ENCODE measurements around the gene FUZ. TPM values are rescaled to one million over a fixed set of nuclear protein-coding genes. Genes with fewer than 3 reads are reported as not detected.

Gene FUZ
- total RNA-seq, 2 donors from 2014 or later: 8.9 to 24.1 TPM

- intact Hi-C loops (cut with DNase I): no loop called here
- H3K9me3 ChIP-seq: no peaks in the 10 kb centered on the region
- ATAC-seq (no peak), DNase-seq (no peak)
- peaks cover 37% of the 10 kb centered on the region for H3K4me1 ChIP-seq
- H3K36me3 ChIP-seq (replicated peaks in 1 of 2; ENCODE audit: insufficient read depth in 1 of 2, low read depth in 2 of 2): no peaks in the 10 kb centered on the region
- no peaks in the 10 kb centered on the region for H3K27me3 ChIP-seq
- TF ChIP-seq CTCF (IDR thresholded peaks at IDR 0.05): no peak
- no peak for TF ChIP-seq POLR2A (IDR thresholded peaks at IDR 0.05)
- H3K27ac ChIP-seq: peak overlapping the region; percentile 75 to 91 (median 82)
- WGBS, 2 donors: 46 to 47% methylated on average over 9 to 11 of the region's 11 CpGs
- H3K4me3 ChIP-seq: peak overlapping the region; percentile 35 to 46
Observed at GRCh38 chr19:49812452-49812996, 568 bp downstream of the FUZ start.

GRCh38 chr19:49811328-49811727 is 1.8 kb downstream of the FUZ start:
- TF ChIP-seq POLR2A (IDR thresholded peaks at IDR 0.05) (no peak), CTCF (IDR thresholded peaks at IDR 0.05) (no peak)
- no peak overlapping the region for H3K4me3 ChIP-seq
- no peak for ATAC-seq
- no peak for DNase-seq
- no peak overlapping the region for H3K27ac ChIP-seq
- intact Hi-C loops (cut with DNase I): no loop called here
- H3K36me3 ChIP-seq (replicated peaks in 1 of 2; ENCODE audit: insufficient read depth in 1 of 2, low read depth in 2 of 2): no peaks in the 10 kb centered on the region
- peaks cover 32% of the 10 kb centered on the region for H3K4me1 ChIP-seq
- H3K9me3 ChIP-seq: no peaks in the 10 kb centered on the region
- no peaks in the 10 kb centered on the region for H3K27me3 ChIP-seq
- 85 to 92% methylated on average over 4 to 6 of the region's 6 CpGs for WGBS, 2 donors

GRCh38 chr19:49809941-49810389 is 3.1 kb downstream of the FUZ start:
- no peak for TF ChIP-seq POLR2A (IDR thresholded peaks at IDR 0.05)
- Histone ChIP-seq H3K27ac (peak overlapping the region; percentile 49 to 79 (median 71)), H3K4me1 (peaks cover 32% of the 10 kb centered on the region), H3K27me3 (no peaks in the 10 kb centered on the region), H3K36me3 (replicated peaks in 1 of 2; ENCODE audit: insufficient read depth in 1 of 2, low read depth in 2 of 2) (no peaks in the 10 kb centered on the region), H3K9me3 (no peaks in the 10 kb centered on the region), H3K4me3 (no peak overlapping the region)
- DNase-seq (no peak), ATAC-seq (no peak)
- intact Hi-C loops (cut with DNase I): no loop called here
- WGBS, 2 donors: 89% methylated on average over 4 to 5 of the region's 5 CpGs

GRCh38 chr19:49809160-49809940 is 3.7 kb downstream of the FUZ start:
- WGBS, 2 donors: 8% methylated on average over 15 to 31 of the region's 50 CpGs
- Histone ChIP-seq H3K9me3 (no peaks in the 10 kb centered on the region), H3K27ac (peak overlapping the region; percentile 49 to 79 (median 71)), H3K36me3 (replicated peaks in 1 of 2; ENCODE audit: insufficient read depth in 1 of 2, low read depth in 2 of 2) (no peaks in the 10 kb centered on the region), H3K4me1 (peaks cover 32% of the 10 kb centered on the region), H3K4me3 (peak overlapping the region; percentile 3 to 7), H3K27me3 (no peaks in the 10 kb centered on the region)
- peak; percentile 19 for ATAC-seq
- intact Hi-C loops (cut with DNase I): no loop called here
- peak in 2 of 3 donors; percentile 61 to 75 for TF ChIP-seq POLR2A (IDR thresholded peaks at IDR 0.05)
- TF ChIP-seq CTCF (IDR thresholded peaks at IDR 0.05): peak in 4 of 7 experiments; percentile 3 to 20 (median 17)
- peak; percentile 60 to 75 (median 72) for DNase-seq

- no peak for TF ChIP-seq CTCF (IDR thresholded peaks at IDR 0.05)
- TF ChIP-seq POLR2A (IDR thresholded peaks at IDR 0.05): peak in 2 of 3 donors; percentile 54 to 58
- peak; percentile 95 to 98 (median 96) for DNase-seq
- H3K27ac ChIP-seq: peak overlapping the region; percentile 49 to 79 (median 71)
- intact Hi-C loops (cut with DNase I): no loop called here
- no peaks in the 10 kb centered on the region for H3K27me3 ChIP-seq
- peak overlapping the region; percentile 3 to 7 for H3K4me3 ChIP-seq
- WGBS, 2 donors: 0 to 5% methylated on average over 19 to 31 of the region's 31 CpGs
- H3K4me1 ChIP-seq: peaks cover 32% of the 10 kb centered on the region
- ATAC-seq: peak; percentile 63
- no peaks in the 10 kb centered on the region for H3K9me3 ChIP-seq
- H3K36me3 ChIP-seq (replicated peaks in 1 of 2; ENCODE audit: insufficient read depth in 1 of 2, low read depth in 2 of 2): no peaks in the 10 kb centered on the region
Observed at GRCh38 chr19:49808711-49809159, 4.4 kb downstream of the FUZ start.
